ENCODE measurements around the gene HIGD2B.
"Not testable (repeated sequence)": the region's sequence is repeated elsewhere in the genome, so short reads cannot be mapped to it uniquely, and the experiment has no call there.

Gene HIGD2B

GRCh38 chr15:72685925-72686794, at the start of gene HIGD2B, which contains the start of gene BBS4:
Gene HIGD2B, minus strand, starts transcription at chr15:72686182. Its CDS starts 9,808 bp downstream, at chr15:72676374.
Gene BBS4, plus strand, starts transcription at chr15:72686207. Its CDS starts 21 bp downstream, at chr15:72686228.
- DNase-seq (ENCODE audit: low spot score) = peak; percentile 53

GRCh38 chr15:72735111-72735510, 49.1 kb upstream of the HIGD2B start:
- DNase-seq (ENCODE audit: low spot score) = no peak

- no peak for DNase-seq (ENCODE audit: low spot score)
These were observed 48.2 kb upstream of the HIGD2B start for GRCh38 chr15:72733941-72734738.

- DNase-seq (ENCODE audit: low spot score) = no peak
These were observed 46.5 kb upstream of the HIGD2B start for GRCh38 chr15:72732516-72732915.

- DNase-seq (ENCODE audit: low spot score) = no peak
These were observed 46.1 kb upstream of the HIGD2B start for GRCh38 chr15:72732086-72732485.

GRCh38 chr15:72728821-72729220, 42.8 kb upstream of the HIGD2B start:
- no peak for DNase-seq (ENCODE audit: low spot score)

GRCh38 chr15:72728249-72728648, 42.3 kb upstream of the HIGD2B start:
- DNase-seq (ENCODE audit: low spot score) = not testable (repeated sequence)

- DNase-seq (ENCODE audit: low spot score) = no peak
These were observed 41.2 kb upstream of the HIGD2B start for GRCh38 chr15:72727154-72727553.

GRCh38 chr15:72725851-72726250, 39.9 kb upstream of the HIGD2B start:
- not testable (repeated sequence) for DNase-seq (ENCODE audit: low spot score)

- no peak for DNase-seq (ENCODE audit: low spot score)
These were observed 39.5 kb upstream of the HIGD2B start for GRCh38 chr15:72725446-72725845.

- DNase-seq (ENCODE audit: low spot score) = peak; percentile 4
These were observed 38.0 kb upstream of the HIGD2B start for GRCh38 chr15:72724028-72724427.

- peak; percentile 24 for DNase-seq (ENCODE audit: low spot score)
These were observed 36.2 kb upstream of the HIGD2B start for GRCh38 chr15:72722071-72722696.

- not testable (repeated sequence) for DNase-seq (ENCODE audit: low spot score)
These were observed 22.7 kb upstream of the HIGD2B start for GRCh38 chr15:72708551-72709303.

- DNase-seq (ENCODE audit: low spot score) = no peak
These were observed 20.3 kb upstream of the HIGD2B start for GRCh38 chr15:72706266-72706665.

- DNase-seq (ENCODE audit: low spot score) = no peak
These were observed 14.1 kb upstream of the HIGD2B start for GRCh38 chr15:72700076-72700475.

GRCh38 chr15:72698938-72699337, 13.0 kb upstream of the HIGD2B start:
- DNase-seq (ENCODE audit: low spot score) = no peak

GRCh38 chr15:72690938-72691337, 5.0 kb upstream of the HIGD2B start:
- no peak for DNase-seq (ENCODE audit: low spot score)

- DNase-seq (ENCODE audit: low spot score) = no peak
These were observed 2.7 kb upstream of the HIGD2B start for GRCh38 chr15:72688697-72689096.

- no peak for DNase-seq (ENCODE audit: low spot score)
These were observed 569 bp downstream of the HIGD2B start for GRCh38 chr15:72685301-72685924.

- DNase-seq (ENCODE audit: low spot score) = no peak
These were observed 3.2 kb downstream of the HIGD2B start for GRCh38 chr15:72682772-72683171.

GRCh38 chr15:72680931-72681330, 5.1 kb downstream of the HIGD2B start:
- no peak for DNase-seq (ENCODE audit: low spot score)
